GM23338 (cell line): ENCODE results near the gene FERMT3. TPM values are rescaled to one million over a fixed set of nuclear protein-coding genes. Genes with fewer than 3 reads are reported as not detected.

ENCODE experiments used
- ATAC-seq: fragments of 200-7000 bp; cut with Tn5 transposase; 3 replicates; pipeline ENCODE4 v1.9.1; 2020
- DNase-seq: peaks from one replicate; pipeline ENCODE4 v3.0.0-alpha.2; 2015; ENCODE audit warnings: low spot score
- H2AFZ ChIP-seq: fragments of 200-600 bp; sonication (generic); 2 replicates; pipeline ENCODE4 v1.8.0; 2016; ENCODE audit warnings: antibody characterized with exemption, mild to moderate bottlenecking, moderate library complexity
- H3F3A ChIP-seq: fragments of 200-600 bp; sonication (generic); replicated peaks from 2 replicates; pipeline ENCODE4 v1.8.0; 2017; ENCODE audit warnings: antibody characterized with exemption, mixed run types, low read depth
- H3K27ac ChIP-seq: fragments of 200-600 bp; sonication (generic); 2 replicates; pipeline ENCODE4 v1.6.1; 2016; ENCODE audit warnings: low read depth
- H3K27me3 ChIP-seq: fragments of 200-600 bp; sonication (generic); 2 replicates; pipeline ENCODE4 v1.8.0; 2016; ENCODE audit warnings: mild to moderate bottlenecking, mixed run types, moderate library complexity; ENCODE audit not compliant: insufficient read depth
- H3K36me3 ChIP-seq: fragments of 200-600 bp; sonication (generic); 2 replicates; pipeline ENCODE4 v1.8.0; 2016; ENCODE audit warnings: mild to moderate bottlenecking; ENCODE audit not compliant: insufficient read depth
- H3K4me1 ChIP-seq: fragments of 200-600 bp; sonication (generic); 2 replicates; pipeline ENCODE4 v1.8.0; 2016; ENCODE audit warnings: mild to moderate bottlenecking, moderate library complexity; ENCODE audit not compliant: insufficient read depth
- H3K4me2 ChIP-seq: fragments of 200-600 bp; sonication (generic); 2 replicates; pipeline ENCODE4 v1.7.1; 2017; ENCODE audit warnings: mixed run types
- H3K4me3 ChIP-seq: fragments of 200-600 bp; sonication (generic); 2 replicates; pipeline ENCODE4 v1.6.1; 2016; ENCODE audit warnings: mixed run types
- H3K79me2 ChIP-seq: fragments of 200-600 bp; sonication (generic); replicated peaks from 2 replicates; pipeline ENCODE4 v1.8.0; 2017; ENCODE audit warnings: mild to moderate bottlenecking; ENCODE audit not compliant: insufficient read depth
- H3K9me2 ChIP-seq: fragments of 200-600 bp; sonication (generic); 2 replicates; pipeline ENCODE4 v1.8.0; 2017; ENCODE audit not compliant: insufficient read depth
- H4K20me1 ChIP-seq: fragments of 200-600 bp; sonication (generic); replicated peaks from 2 replicates; pipeline ENCODE4 v1.8.0; 2017; ENCODE audit warnings: mild to moderate bottlenecking; ENCODE audit not compliant: insufficient read depth
- H3K27ac Mint-ChIP-seq: 2 replicates; pipeline ENCODE4 v1.8.0; 2020; ENCODE audit warnings: inconsistent platforms, mild to moderate bottlenecking, moderate library complexity, mixed read lengths
- H3K27me3 Mint-ChIP-seq: 3 replicates; pipeline ENCODE4 v1.8.0; 2022; ENCODE audit warnings: low read depth, mild to moderate bottlenecking, moderate library complexity, mixed read lengths, inconsistent platforms; ENCODE audit not compliant: insufficient read depth, poor library complexity
- H3K36me3 Mint-ChIP-seq: 3 replicates; pipeline ENCODE4 v1.8.0; 2021; ENCODE audit warnings: low read depth, mild to moderate bottlenecking, inconsistent platforms, moderate library complexity, mixed read lengths
- H3K4me1 Mint-ChIP-seq: 3 replicates; pipeline ENCODE4 v1.8.0; 2020; ENCODE audit warnings: mild to moderate bottlenecking, inconsistent platforms, mixed read lengths
- H3K4me3 Mint-ChIP-seq: 3 replicates; pipeline ENCODE4 v1.8.0; 2021; ENCODE audit warnings: moderate library complexity, mild to moderate bottlenecking, inconsistent platforms, mixed read lengths
- H3K9me3 Mint-ChIP-seq: 3 replicates; pipeline ENCODE4 v1.8.0; 2020; ENCODE audit warnings: moderate library complexity, mild to moderate bottlenecking, inconsistent platforms, mixed read lengths
- CREB1 ChIP-seq: fragments of 250-450 bp; sonication (Bioruptor Pico); IDR thresholded peaks from 2 replicates; pipeline ENCODE4 v1.5.0; 2020; ENCODE audit warnings: low read depth, mild to moderate bottlenecking, moderate library complexity
- ETS1 ChIP-seq: IDR thresholded peaks from 2 replicates; pipeline ENCODE4 v1.6.1; 2016; ENCODE audit warnings: antibody characterized with exemption
- EZH2 ChIP-seq: fragments of 200-600 bp; sonication (generic); IDR thresholded peaks from one replicate; pipeline ENCODE4 v1.8.0; 2017; ENCODE audit warnings: antibody characterized with exemption, mild to moderate bottlenecking, low read depth; ENCODE audit not compliant: unreplicated experiment
- EZH2phosphoT487 ChIP-seq: fragments of 200-600 bp; sonication (generic); IDR thresholded peaks from one replicate; pipeline ENCODE4 v1.8.1; 2018; ENCODE audit warnings: antibody characterized with exemption; ENCODE audit not compliant: unreplicated experiment
- JUNB ChIP-seq: IDR thresholded peaks from one replicate; pipeline ENCODE4 v1.6.1; 2016; ENCODE audit warnings: antibody characterized with exemption; ENCODE audit not compliant: unreplicated experiment
- NANOG ChIP-seq: IDR thresholded peaks from 2 replicates; pipeline ENCODE4 v1.6.1; 2016; ENCODE audit warnings: antibody characterized with exemption, borderline replicate concordance
- POLR2AphosphoS5 ChIP-seq: IDR thresholded peaks from 2 replicates; pipeline ENCODE4 v1.6.1; 2016; ENCODE audit warnings: antibody characterized with exemption, low read depth
- REST ChIP-seq: IDR thresholded peaks from one replicate; pipeline ENCODE4 v1.6.1; 2018; ENCODE audit warnings: antibody characterized with exemption; ENCODE audit not compliant: unreplicated experiment
- STAT1 ChIP-seq: IDR thresholded peaks from one replicate; pipeline ENCODE4 v1.6.1; 2016; ENCODE audit warnings: antibody characterized with exemption; ENCODE audit not compliant: unreplicated experiment
- ZNF114 ChIP-seq: fragments of 250-450 bp; sonication (Bioruptor Pico); IDR thresholded peaks from 2 replicates; pipeline ENCODE4 v1.5.0; 2020; ENCODE audit warnings: mild to moderate bottlenecking, moderate library complexity
- ZNF331 ChIP-seq: fragments of 250-450 bp; sonication (Bioruptor Pico); IDR thresholded peaks from 2 replicates; pipeline ENCODE4 v1.5.0; 2020; ENCODE audit warnings: low read depth, mild to moderate bottlenecking, moderate library complexity
- polyA plus RNA-seq: library from polyadenylated mRNA; unstranded; fragments of >200 nt; fragmentation: Nextera tagmentation; extraction: Ambion mirVana; gene quantifications from 2 replicates; pipeline ENCODE4 v1.2.1, GENCODE V29; 2016
- total RNA-seq: library from RNA; depleted of rRNA; stranded (reverse); fragments of >200 nt; shearing (Covaris generic); gene quantifications from 2 replicates; pipeline ENCODE4 v1.2.3, GENCODE V29; 2014
- TF ChIP-seq, protein P1 (sequence below), 2 experiments: fragments of 200-600 bp in 1 of 2; sonication (generic) in 1 of 2; conservative IDR thresholded peaks; 2 replicates each; pipeline versions ENCODE4 v1.5.1 to v1.6.1; 2016 to 2017; ENCODE audit warnings: antibody characterized with exemption in 2 of 2, low read depth in 2 of 2, mild to moderate bottlenecking in 2 of 2, moderate library complexity in 1 of 2
- TF ChIP-seq, protein P2 (sequence below): fragments of 250-450 bp; sonication (Bioruptor Pico); IDR thresholded peaks from 2 replicates; pipeline ENCODE4 v1.5.0; 2020; ENCODE audit warnings: mild to moderate bottlenecking, moderate library complexity

Gene FERMT3
- total and polyA plus RNA-seq, 2 experiments from 2014 or later, result 1.5 to 1.6 TPM

GRCh38 chr11:64241241-64241490 is 34.6 kb downstream of the FERMT3 start:
- Mint-ChIP-seq H3K27ac (peak overlapping the region; percentile 98), H3K9me3 (no peaks in the 10 kb centered on the region), H3K4me3 (peak overlapping the region; percentile 93), H3K4me1 (peaks cover 27% of the 10 kb centered on the region), H3K36me3 (peaks cover 24% of the 10 kb centered on the region), H3K27me3 (peaks cover 30% of the 10 kb centered on the region)
- Histone ChIP-seq H3K79me2 (peaks cover 25% of the 10 kb centered on the region), H3K9me2 (no peaks in the 10 kb centered on the region), H3K27ac (peak overlapping the region; percentile 94; the same call in 1 of the 2 replicates), H3K4me3 (peak overlapping the region; percentile 97), H3K27me3 (no peaks in the 10 kb centered on the region), H3K4me1 (peaks cover 17% of the 10 kb centered on the region; the same call in 1 of the 2 replicates), H2AFZ (no peak overlapping the region; the same call in 1 of the 2 replicates), H3K4me2 (peak overlapping the region; percentile 96), H4K20me1 (no peaks in the 10 kb centered on the region; the same call in 1 of the 2 replicates), H3K36me3 (no peaks in the 10 kb centered on the region), H3F3A (peaks cover 28% of the 10 kb centered on the region)
- DNase-seq, result no peak
- TF ChIP-seq CREB1 (no peak), ZNF331 (CRISPR knock-in tag) (no peak), JUNB (no peak), ZNF114 (CRISPR knock-in tag) (no peak), STAT1 (no peak), ETS1 (no peak), EZH2 (no peak), REST (no peak), POLR2AphosphoS5 (no peak), NANOG (no peak), EZH2phosphoT487 (no peak)
- TF ChIP-seq, protein P1, sequence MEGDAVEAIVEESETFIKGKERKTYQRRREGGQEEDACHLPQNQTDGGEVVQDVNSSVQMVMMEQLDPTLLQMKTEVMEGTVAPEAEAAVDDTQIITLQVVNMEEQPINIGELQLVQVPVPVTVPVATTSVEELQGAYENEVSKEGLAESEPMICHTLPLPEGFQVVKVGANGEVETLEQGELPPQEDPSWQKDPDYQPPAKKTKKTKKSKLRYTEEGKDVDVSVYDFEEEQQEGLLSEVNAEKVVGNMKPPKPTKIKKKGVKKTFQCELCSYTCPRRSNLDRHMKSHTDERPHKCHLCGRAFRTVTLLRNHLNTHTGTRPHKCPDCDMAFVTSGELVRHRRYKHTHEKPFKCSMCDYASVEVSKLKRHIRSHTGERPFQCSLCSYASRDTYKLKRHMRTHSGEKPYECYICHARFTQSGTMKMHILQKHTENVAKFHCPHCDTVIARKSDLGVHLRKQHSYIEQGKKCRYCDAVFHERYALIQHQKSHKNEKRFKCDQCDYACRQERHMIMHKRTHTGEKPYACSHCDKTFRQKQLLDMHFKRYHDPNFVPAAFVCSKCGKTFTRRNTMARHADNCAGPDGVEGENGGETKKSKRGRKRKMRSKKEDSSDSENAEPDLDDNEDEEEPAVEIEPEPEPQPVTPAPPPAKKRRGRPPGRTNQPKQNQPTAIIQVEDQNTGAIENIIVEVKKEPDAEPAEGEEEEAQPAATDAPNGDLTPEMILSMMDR (conservative IDR thresholded peaks at IDR 0.05; ENCODE audit: low read depth in 2 of 2), result no peak
- TF ChIP-seq, protein P2, sequence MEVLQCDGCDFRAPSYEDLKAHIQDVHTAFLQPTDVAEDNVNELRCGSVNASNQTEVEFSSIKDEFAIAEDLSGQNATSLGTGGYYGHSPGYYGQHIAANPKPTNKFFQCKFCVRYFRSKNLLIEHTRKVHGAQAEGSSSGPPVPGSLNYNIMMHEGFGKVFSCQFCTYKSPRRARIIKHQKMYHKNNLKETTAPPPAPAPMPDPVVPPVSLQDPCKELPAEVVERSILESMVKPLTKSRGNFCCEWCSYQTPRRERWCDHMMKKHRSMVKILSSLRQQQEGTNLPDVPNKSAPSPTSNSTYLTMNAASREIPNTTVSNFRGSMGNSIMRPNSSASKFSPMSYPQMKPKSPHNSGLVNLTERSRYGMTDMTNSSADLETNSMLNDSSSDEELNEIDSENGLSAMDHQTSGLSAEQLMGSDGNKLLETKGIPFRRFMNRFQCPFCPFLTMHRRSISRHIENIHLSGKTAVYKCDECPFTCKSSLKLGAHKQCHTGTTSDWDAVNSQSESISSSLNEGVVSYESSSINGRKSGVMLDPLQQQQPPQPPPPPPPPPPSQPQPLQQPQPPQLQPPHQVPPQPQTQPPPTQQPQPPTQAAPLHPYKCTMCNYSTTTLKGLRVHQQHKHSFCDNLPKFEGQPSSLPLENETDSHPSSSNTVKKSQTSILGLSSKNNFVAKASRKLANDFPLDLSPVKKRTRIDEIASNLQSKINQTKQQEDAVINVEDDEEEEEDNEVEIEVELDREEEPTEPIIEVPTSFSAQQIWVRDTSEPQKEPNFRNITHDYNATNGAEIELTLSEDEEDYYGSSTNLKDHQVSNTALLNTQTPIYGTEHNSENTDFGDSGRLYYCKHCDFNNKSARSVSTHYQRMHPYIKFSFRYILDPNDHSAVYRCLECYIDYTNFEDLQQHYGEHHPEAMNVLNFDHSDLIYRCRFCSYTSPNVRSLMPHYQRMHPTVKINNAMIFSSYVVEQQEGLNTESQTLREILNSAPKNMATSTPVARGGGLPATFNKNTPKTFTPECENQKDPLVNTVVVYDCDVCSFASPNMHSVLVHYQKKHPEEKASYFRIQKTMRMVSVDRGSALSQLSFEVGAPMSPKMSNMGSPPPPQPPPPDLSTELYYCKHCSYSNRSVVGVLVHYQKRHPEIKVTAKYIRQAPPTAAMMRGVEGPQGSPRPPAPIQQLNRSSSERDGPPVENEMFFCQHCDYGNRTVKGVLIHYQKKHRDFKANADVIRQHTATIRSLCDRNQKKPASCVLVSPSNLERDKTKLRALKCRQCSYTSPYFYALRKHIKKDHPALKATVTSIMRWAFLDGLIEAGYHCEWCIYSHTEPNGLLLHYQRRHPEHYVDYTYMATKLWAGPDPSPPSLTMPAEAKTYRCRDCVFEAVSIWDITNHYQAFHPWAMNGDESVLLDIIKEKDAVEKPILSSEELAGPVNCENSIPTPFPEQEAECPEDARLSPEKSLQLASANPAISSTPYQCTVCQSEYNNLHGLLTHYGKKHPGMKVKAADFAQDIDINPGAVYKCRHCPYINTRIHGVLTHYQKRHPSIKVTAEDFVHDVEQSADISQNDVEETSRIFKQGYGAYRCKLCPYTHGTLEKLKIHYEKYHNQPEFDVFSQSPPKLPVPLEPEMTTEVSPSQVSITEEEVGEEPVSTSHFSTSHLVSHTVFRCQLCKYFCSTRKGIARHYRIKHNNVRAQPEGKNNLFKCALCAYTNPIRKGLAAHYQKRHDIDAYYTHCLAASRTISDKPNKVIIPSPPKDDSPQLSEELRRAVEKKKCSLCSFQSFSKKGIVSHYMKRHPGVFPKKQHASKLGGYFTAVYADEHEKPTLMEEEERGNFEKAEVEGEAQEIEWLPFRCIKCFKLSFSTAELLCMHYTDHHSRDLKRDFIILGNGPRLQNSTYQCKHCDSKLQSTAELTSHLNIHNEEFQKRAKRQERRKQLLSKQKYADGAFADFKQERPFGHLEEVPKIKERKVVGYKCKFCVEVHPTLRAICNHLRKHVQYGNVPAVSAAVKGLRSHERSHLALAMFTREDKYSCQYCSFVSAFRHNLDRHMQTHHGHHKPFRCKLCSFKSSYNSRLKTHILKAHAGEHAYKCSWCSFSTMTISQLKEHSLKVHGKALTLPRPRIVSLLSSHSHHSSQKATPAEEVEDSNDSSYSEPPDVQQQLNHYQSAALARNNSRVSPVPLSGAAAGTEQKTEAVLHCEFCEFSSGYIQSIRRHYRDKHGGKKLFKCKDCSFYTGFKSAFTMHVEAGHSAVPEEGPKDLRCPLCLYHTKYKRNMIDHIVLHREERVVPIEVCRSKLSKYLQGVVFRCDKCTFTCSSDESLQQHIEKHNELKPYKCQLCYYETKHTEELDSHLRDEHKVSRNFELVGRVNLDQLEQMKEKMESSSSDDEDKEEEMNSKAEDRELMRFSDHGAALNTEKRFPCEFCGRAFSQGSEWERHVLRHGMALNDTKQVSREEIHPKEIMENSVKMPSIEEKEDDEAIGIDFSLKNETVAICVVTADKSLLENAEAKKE, result no peak
- peak; percentile 62 for ATAC-seq
